ENCODE results near the gene HOXA5.

DNA sequence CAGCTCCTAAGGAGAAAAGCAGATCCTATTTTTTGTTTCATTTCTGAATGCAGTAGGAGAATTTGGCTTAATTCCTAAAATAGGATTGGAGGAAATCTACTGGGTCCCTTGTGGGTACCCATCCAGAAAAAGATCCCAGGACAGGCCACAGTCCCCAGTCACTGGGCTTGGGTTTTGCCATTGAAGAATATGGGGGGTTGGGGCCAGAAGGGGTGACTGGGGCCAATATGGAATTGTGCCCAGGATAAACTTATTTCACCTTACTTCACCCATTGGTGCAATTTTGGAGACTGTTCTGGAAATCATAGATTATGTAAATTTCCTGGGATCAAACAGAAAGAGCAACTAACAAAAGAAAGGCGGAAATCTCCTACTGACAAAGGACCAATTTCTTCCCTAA lies 5.0 kb downstream of the HOXA5 start:
- TF ChIP-seq CTCF (conservative IDR thresholded peaks at IDR 0.05 in 1 of 2, IDR thresholded peaks at IDR 0.05 in 1 of 2; ENCODE audit: low read depth in 1 of 2, low read length in 2 of 2) (no peak), EZH2 (IDR thresholded peaks at IDR 0.05; ENCODE audit: low read length, missing control alignments) (no peak)

All from fibroblast of lung (primary cell).